ENCODE results near the gene MAOB.
"Not testable (repeated sequence)": the region's sequence is repeated elsewhere in the genome, so short reads cannot be mapped to it uniquely, and the experiment has no call there.

Gene MAOB

GRCh38 chrX:43882294-43882681, at the start of gene MAOB:
TSS of gene MAOB (minus strand) at chrX:43882450. CDS start at chrX:43882299, 151 bp downstream.
- DNase-seq, result no peak

DNA sequence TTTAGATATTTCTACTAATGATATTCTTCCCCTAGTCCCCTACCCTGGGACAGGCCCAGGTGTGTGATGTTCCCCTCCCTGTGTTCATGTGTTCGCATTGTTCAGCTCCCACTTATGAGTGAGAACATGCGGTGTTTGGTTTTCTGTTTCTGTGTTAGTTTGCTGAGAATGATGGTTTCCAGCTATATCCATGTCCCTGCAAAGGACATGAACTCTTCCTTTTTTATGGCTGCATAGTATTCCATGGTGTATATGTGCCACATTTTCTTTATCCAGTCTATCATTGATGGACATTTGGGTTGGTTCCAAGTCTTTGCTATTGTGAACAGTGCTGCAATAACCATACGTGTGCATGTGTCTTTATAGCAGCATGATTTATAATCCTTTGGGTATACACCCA, 39.8 kb upstream of the MAOB start:
- not testable (repeated sequence) for DNase-seq

GRCh38 chrX:43910772-43911171, 28.5 kb upstream of the MAOB start:
- DNase-seq, result not testable (repeated sequence)

DNA sequence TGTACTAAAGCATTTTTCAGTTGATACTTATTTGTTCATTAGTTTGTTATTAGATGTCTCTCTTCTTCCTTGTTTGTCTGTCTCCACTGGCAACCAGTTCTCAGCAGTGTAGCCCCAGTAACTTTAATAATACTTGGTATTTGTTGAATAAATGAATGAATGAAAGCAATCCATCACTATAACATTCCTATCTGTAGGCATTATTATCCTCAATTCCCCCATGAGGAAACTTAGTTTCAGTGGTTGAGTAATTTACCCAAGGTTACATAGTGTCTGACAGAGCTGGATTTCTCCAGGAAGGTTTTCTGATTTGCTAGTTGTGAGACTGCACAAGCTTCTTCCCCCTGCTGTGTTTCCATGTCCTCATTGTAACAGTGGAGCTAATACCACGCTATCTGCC, 27.8 kb upstream of the MAOB start:
- DNase-seq, result no peak

DNA sequence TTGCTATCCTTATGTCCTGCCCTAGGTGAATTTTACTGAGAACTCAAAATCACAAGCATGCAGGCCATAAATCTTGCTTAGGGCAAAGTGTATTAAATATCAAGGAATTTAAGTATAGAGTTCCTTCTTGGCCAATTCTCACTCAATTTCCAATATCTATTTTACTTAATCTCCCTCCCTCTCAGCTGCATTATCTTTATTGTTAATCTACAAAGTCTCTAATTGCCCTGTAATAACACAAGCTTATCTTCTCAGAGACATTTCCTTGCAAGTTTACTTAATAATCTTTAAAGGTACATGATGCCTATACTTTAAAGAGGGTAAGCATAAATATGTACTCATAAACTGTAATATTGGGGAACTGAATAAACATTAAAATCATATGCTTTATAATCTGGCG, 26.9 kb upstream of the MAOB start:
- no peak for DNase-seq

- no peak for DNase-seq
Observed at GRCh38 chrX:43899878-43900815, 17.9 kb upstream of the MAOB start.

GRCh38 chrX:43898406-43899035, 16.3 kb upstream of the MAOB start:
- no peak for DNase-seq

GRCh38 chrX:43897290-43897689, 15.0 kb upstream of the MAOB start:
- no peak for DNase-seq

DNA sequence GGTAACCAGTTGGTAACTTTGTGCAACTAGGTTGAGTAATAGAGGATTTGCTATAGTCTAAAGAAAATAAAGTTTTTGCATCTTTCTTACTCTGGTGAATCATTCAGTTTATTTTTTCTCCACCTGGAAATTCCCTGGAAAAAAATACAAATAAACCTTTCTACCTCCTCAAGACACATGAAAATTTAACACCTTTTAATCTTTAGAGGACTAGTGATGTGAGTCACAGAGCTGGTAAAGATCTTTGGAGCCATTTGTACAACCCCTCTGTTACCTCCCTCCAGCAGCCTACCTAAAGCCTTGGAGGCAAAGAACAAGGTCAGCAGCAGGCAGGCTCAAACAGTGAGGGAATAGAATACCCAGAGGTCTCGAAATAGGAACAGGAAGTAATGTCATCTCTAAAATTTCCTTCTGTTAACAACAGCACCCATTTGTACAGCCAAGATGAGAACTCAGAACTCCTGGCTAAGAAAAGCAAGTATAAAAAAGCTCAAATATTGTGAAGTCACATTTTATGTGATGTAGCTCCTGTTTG, 10.2 kb upstream of the MAOB start:
- no peak for DNase-seq

DNA sequence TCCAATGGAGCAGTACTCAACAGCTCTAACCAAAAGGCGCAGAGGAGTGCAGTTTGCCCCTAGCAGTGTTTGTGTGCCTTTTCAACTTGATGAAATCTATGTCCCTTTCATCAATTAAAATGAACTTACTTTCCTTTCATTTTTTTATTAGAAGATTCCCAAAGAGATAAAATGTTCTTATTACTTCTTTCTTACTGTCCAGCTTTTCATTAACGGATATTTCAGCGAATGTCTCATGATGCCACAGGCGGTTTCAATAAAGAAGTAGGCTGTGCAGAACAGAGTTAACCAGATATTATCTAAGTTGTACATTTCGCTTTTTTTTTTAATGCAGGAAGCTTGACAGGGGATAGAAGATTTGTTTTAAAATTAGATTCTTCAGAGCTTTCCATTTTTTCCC, 3.4 kb upstream of the MAOB start:
- no peak for DNase-seq

DNA sequence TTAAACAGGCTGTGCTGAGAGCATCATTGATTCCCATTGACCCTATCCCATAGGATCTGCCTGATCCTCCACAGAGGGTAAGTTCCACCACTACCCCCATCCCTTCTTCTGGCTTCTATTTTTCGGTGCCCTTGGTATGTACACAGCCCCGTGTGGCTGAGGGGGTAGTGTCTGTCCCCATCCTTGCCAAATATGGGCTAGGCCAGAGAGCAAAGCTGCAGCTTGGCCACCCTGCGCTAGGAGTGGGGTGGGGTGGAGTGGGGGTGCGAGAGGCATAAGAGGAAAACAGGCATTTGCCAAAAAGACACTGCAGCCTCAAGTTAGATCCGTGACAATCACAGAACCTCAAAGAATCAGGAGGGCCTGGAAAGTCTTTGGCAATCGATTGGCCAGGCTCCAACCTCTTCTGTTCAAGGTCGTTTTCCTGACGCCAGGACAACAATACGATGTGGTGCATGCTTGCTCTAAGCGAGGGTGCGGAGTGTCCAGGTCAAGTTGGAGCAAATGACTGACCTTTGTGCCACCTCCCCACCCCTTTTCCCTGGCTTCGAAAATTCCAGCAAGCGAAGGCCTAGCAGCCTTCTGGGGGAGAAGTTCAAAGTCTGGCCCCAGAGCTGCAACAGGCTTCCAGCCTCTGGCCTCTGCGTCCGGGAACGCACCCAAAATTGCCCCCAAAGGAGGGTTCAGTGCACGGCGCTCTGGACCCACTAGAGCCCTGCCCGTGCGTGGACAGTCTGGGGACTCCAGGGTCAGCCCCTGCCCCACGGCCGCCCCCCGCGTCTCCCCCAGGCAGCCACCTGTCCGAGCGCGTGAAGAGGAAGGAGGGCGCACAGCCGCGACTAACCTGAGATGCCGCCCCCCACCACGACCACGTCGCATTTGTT, 598 bp downstream of the MAOB start:
- no peak for DNase-seq

GRCh38 chrX:43880425-43880824, 1.8 kb downstream of the MAOB start:
- DNase-seq, result no peak

- no peak for DNase-seq
Observed at GRCh38 chrX:43878906-43879526, 3.2 kb downstream of the MAOB start.

DNA sequence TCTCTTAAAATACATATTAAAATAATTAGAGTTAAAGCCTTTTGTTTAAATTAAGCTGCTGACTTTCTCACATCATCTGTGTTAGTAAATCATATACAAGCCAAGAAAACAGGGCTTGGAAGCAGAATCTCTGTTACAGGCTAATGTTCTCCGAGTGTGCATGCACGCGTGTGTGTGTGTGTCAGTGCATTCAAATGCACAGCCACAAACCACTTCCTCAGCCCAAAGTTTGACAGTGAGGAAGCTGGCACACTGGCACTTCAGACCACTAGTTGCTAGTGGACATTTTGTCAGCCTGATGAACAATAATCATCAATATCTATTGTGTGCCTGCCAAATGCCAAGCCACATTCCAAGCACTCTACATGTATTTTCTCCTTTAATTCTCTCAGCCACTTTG, 5.6 kb downstream of the MAOB start:
- DNase-seq, result no peak

DNA sequence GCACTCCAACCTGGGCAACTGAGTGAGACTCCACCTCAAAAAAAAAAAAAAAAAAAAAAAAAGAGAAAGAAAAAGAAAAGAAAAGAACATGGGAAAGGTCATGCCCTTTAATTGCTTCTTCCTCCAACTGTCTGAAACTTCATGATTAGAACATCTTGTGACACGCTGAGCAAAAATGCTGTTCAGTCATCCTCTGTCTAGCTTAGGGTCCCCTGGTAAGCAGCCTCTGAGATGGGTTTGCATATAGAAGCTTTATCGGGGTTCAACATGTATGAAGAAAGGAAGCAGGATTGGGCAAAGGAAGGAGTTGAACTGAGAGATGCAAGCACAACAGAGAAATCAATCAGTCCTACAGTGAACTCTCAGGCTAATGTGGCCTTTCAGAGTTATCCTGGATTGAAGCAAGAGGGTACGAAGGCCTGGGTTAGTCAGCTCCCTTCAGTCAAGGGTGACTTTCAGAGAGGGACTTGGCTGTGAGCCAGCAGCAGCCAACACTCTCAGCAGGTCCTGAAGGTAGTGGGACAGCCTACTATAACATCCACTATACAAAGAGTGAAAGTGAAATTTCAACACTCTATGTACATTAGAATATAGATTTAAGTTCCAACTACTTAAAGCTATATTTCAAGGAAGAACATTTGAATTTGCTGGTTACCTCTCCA, 11.4 kb downstream of the MAOB start:
- DNase-seq, result no peak

- DNase-seq, result no peak
Observed at GRCh38 chrX:43870011-43870410, 12.2 kb downstream of the MAOB start.

DNA sequence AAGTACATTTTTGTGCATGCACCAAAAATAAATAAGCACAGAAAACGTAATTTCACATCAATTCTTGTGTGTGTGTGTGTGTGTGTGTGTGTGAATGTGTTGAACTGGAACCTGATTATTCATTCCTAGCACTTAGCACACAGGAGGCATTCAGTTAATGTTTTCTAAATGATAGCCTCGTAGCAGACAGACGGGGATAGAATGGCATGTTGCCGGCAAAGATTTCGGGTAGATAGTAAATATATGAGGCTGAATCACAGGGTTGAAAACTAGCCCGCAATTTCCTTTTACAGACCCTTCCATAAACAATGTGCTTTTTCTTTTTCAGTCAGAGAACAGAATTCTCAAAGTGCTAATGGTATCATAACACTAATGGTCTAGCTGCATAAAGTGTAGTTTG, 13.5 kb downstream of the MAOB start:
- DNase-seq, result no peak

- DNase-seq, result no peak
Observed at GRCh38 chrX:43866423-43866822, 15.8 kb downstream of the MAOB start.

GRCh38 chrX:43865791-43866190, 16.5 kb downstream of the MAOB start:
- DNase-seq, result no peak

DNA sequence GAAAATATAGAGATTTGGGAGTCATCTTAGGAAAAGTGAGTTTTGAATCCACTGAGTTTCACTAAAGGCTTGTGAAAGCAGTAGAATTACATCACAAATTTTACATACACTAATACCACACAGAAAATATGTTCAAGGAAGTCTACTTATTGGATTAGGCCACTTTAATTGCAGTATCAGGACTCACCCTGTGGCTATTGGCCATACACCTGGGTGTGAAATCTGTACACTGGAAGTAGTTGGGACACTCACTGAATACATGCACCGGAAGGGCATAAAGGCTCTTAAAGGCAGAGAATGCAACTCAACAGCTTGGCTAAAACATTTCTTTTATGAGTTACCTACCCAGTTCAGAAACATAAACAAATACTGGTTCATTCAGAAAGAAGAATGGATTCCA, 19.8 kb downstream of the MAOB start:
- DNase-seq, result no peak

GRCh38 chrX:43861750-43862149, 20.5 kb downstream of the MAOB start:
- DNase-seq, result no peak

Data from DMS79 treated with DMSO at 0.1 percent for 48 hours (cell line).